ENCODE measurements around the gene LHX6.

The LHX6 gene

DNA sequence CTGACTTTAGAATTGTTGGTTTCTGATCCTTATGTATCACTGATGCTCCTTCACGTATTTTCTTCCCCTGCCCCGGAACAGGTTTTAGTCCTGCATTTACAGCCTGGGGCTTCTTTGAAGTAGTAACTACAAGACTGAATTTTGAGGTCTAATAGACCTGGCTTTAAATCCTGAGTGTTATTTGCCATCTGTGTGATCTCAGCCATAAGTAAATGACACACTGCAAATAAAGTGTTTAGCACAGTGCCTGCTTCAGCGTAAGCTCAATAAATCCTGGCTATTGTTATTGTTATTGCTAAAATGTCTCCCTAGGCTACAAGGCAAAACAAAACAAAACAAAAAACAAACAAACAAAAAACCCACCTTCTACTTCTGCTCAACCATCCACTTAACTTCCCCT is 15.6 kb upstream of the LHX6 start:
- in situ Hi-C loops (cut with MboI; ENCODE audit: low pct_unique_long_range_greater_than_20kb, low sequenced_read_pairs): no loop called here
- DNase-seq: no peak

GRCh38 chr9:122239722-122240121 is 11.0 kb upstream of the LHX6 start:
- DNase-seq: no peak
- in situ Hi-C loops (cut with MboI; ENCODE audit: low pct_unique_long_range_greater_than_20kb, low sequenced_read_pairs): no loop called here

DNA sequence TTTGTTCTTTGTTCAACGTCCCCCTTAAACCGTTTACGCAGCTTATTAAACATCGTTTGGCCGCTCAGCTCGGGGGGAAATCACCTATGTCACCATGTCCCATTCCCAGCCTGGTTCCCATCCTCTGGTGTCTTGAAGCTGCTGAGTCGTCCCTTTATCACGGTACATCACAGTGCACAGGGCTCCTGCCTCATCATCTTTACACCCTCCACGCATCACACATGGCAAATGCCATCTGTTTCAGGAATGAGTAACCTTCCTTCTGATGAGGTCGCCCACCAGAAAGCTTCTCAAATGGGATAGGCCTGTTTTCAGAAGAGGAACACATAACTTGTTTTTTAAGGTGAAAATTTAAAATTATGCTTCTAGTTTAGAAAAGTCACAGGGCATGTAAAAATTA is 7.9 kb upstream of the LHX6 start:
- DNase-seq: no peak
- in situ Hi-C loops (cut with MboI; ENCODE audit: low pct_unique_long_range_greater_than_20kb, low sequenced_read_pairs): no loop called here

DNA sequence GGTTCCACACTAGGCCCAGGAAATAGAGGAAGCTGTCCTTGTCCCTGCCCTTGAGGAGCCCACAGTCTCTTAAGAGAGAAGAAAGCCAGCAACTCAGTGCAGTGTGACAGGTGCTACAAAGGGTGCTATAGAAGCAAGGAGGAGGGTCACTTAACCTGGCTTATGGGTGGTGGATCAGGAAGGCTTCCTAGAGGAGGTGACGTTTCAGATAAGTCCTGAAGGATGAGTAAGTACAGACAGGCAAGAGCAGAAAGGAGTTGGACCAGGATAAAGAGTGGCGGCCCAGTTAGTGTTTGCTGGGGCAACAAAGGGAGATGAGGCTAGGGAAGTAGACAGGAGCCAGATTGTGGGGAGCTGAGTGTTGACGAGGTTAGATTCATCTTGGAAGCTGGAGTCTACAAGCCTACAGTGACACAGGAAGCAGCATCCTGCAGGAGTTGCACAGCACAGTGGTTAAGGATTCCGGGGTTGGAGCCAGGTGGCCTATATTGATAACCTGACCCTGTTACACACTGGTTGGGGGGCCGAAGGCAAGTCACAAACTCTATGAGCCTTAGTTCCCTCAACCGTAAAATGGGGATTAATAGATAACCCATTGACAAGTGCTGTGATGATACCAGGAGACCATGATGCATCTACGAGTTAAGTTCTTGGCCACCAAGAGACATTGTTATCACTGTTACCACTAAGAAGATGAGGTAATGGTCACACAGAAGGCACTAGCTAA is 5.4 kb upstream of the LHX6 start:
- in situ Hi-C loops (cut with MboI; ENCODE audit: low pct_unique_long_range_greater_than_20kb, low sequenced_read_pairs): no loop called here
- DNase-seq: no peak

- no peak for DNase-seq
- in situ Hi-C loops (cut with MboI; ENCODE audit: low pct_unique_long_range_greater_than_20kb, low sequenced_read_pairs): no loop called here
These were observed 4.1 kb upstream of the LHX6 start for GRCh38 chr9:122232796-122233306.

DNA sequence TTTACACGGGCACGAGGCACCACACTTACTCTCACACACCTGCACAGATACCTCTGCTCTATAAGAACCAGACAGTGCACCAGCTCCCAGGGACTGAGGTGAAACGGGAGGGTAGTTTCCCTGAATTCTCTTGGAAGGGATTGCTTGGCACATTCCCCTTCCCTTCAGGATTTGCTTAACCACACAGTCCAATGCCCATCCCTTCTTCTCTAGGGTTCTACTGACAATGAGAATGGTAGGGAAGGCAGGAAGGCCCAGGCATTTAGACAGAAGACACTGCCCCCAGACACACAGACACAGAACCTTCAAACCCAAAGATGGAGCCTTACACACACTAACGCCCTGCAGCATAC is 704 bp upstream of the LHX6 start:
- in situ Hi-C loops (cut with MboI; ENCODE audit: low pct_unique_long_range_greater_than_20kb, low sequenced_read_pairs): no loop called here
- DNase-seq: no peak

DNA sequence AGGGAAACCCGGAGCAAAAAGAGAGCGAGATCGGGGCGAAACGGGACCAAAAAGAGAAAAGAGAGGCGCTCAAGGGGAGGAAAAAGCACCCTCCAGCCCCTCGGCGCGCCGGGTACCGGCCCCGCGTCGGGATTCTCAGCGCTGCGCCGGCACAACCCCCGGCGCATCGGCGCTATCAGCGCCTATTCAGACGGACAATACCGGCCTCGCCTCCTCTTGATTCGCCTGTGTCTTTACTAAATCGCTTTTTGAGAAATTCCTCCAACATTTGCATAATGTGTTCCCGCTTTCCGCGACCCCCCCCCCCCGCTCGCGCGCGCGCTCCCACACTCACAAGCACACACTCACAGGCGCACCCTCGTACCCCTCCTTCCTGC is 578 bp downstream of the LHX6 start:
- no peak for DNase-seq
- in situ Hi-C loops (cut with MboI; ENCODE audit: low pct_unique_long_range_greater_than_20kb, low sequenced_read_pairs): no loop called here

DNA sequence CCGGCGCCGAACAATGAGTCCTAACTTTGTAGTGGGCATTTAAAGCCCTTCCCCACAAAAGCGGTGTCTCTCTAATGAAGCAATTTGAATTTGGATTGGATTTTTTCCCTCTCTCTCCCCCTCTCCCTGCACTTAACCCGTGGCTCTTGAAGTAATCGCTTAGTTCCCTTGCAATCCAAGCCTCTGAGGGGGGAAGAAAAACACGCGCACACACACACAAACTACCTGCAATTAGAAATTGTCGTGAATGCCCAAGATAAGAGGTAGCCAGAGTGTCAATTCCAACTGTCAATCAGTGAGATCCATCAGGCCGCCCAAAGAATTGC is 1.2 kb downstream of the LHX6 start:
- in situ Hi-C loops (cut with MboI; ENCODE audit: low pct_unique_long_range_greater_than_20kb, low sequenced_read_pairs): no loop called here
- no peak for DNase-seq

- in situ Hi-C loops (cut with MboI; ENCODE audit: low pct_unique_long_range_greater_than_20kb, low sequenced_read_pairs): no loop called here
- no peak for DNase-seq
These were observed 1.8 kb downstream of the LHX6 start for GRCh38 chr9:122226758-122227574.

DNA sequence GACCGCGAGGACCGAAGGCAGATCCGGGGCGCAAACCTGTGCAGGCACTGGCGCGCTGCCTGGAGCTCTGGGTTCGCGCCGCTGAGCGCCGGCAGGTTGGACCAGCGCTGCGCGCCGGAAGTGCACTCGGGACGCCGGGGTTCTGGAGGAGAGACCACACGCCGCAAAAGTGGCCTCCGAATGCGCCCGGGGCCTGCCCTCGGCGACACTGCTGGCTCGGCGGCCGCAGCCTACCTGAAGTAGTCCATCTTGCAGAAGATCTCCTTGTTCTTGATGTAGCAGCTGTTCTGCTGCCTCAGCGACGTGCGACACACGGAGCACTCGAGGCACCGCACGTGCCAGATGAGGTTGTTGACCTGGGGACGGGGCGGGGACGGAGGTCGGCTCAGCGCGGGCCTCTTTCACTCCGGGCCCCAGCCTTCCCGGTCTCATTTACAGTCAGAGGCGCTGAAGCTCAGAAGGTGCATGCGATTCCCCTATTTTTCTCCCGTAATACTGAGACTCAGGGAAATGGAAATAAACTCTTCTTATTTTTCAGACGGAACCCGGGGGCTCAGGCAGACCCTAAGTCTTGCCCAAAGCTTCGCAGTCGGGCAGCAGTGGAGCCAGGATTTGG is 2.5 kb downstream of the LHX6 start:
- DNase-seq: no peak
- in situ Hi-C loops (cut with MboI; ENCODE audit: low pct_unique_long_range_greater_than_20kb, low sequenced_read_pairs): no loop called here

DNA sequence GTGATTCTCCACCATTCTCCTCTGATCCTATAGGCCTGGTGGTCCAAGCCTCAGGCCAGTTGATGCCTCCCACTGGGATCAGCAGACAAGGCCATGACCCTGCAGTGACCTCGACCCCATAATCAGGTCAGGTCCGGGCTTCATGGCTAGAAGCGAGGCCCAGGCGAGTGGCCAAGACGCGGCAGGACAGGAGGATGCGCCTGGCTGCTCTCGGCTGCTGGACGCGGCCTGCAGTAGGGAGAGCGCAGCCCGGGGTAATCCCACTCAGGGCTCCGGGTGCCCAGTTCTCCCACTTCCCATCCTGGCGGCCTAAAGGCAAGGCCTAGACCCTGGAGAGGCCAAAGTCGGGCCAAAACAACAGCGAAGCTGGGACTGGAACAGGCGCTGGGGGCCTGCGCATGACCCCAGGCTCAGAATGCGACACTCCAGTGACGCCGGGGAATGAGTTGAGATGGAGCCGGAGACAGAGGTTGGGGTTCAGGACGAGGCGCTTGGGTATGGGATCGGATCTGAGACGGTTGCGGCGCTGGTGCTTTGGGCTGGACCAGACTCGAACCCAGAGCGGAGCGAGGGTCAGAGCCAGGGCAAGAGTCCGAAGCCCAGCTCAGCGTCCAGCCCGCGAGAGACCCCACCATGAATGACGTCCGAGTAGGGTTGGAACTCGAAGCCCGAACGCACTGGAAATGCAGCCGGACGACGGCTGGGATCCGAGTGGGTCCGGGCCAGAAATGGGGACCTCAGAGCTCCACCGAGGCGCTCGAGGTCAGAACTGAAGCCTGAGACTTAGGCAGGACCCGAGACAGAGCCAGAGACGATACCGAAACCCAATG is 3.2 kb downstream of the LHX6 start:
- no peak for DNase-seq
- in situ Hi-C loops (cut with MboI; ENCODE audit: low pct_unique_long_range_greater_than_20kb, low sequenced_read_pairs): no loop called here

DNA sequence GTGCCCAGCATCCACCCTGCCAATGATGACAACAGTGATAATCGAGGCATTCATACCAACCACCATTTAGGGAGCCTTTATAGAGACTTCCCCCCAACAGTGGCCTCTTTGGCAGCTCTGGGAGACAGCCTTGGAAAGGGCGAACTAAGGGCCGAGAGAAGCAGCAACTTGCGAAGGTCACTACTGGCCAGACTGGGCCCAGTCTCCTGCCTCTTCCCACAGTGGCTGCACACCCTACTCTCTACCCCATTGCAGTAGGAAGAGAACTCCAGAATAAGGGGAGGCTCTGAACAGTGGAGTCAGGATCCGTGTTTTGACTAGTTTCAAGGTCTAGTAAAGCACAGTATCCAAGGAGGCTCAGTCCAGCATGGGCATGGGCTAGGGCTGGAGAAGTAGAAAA is 5.3 kb downstream of the LHX6 start:
- in situ Hi-C loops (cut with MboI; ENCODE audit: low pct_unique_long_range_greater_than_20kb, low sequenced_read_pairs): no loop called here
- DNase-seq: no peak

GRCh38 chr9:122222791-122223190 is 6.0 kb downstream of the LHX6 start:
- DNase-seq: peak; percentile 61
- in situ Hi-C loops (cut with MboI; ENCODE audit: low pct_unique_long_range_greater_than_20kb, low sequenced_read_pairs): no loop called here

GRCh38 chr9:122221183-122221811 is 7.5 kb downstream of the LHX6 start:
- DNase-seq: peak; percentile 55
- in situ Hi-C loops (cut with MboI; ENCODE audit: low pct_unique_long_range_greater_than_20kb, low sequenced_read_pairs): no loop called here

GRCh38 chr9:122220673-122221182 is 8.0 kb downstream of the LHX6 start:
- in situ Hi-C loops (cut with MboI; ENCODE audit: low pct_unique_long_range_greater_than_20kb, low sequenced_read_pairs): no loop called here

GRCh38 chr9:122219856-122220672 is 8.7 kb downstream of the LHX6 start:
- in situ Hi-C loops (cut with MboI; ENCODE audit: low pct_unique_long_range_greater_than_20kb, low sequenced_read_pairs): no loop called here
- no peak for DNase-seq

More at GRCh38 chr9:122220673-122221182, 8.0 kb downstream of the LHX6 start:
- no peak for DNase-seq

GRCh38 chr9:122218935-122219855 is 9.6 kb downstream of the LHX6 start:
- DNase-seq: peak; percentile 94
- in situ Hi-C loops (cut with MboI; ENCODE audit: low pct_unique_long_range_greater_than_20kb, low sequenced_read_pairs): no loop called here
